Measurements from ENCODE around the gene EFCC1. TPM values are rescaled to one million over a fixed set of nuclear protein-coding genes. Genes with fewer than 3 reads are reported as not detected.

Gene EFCC1
- total and polyA plus RNA-seq, 2 of the 8 experiments (the other 6 are each of a cell fraction or from before 2014, with no cell fraction given) = 0.14 to 0.37 TPM

DNA sequence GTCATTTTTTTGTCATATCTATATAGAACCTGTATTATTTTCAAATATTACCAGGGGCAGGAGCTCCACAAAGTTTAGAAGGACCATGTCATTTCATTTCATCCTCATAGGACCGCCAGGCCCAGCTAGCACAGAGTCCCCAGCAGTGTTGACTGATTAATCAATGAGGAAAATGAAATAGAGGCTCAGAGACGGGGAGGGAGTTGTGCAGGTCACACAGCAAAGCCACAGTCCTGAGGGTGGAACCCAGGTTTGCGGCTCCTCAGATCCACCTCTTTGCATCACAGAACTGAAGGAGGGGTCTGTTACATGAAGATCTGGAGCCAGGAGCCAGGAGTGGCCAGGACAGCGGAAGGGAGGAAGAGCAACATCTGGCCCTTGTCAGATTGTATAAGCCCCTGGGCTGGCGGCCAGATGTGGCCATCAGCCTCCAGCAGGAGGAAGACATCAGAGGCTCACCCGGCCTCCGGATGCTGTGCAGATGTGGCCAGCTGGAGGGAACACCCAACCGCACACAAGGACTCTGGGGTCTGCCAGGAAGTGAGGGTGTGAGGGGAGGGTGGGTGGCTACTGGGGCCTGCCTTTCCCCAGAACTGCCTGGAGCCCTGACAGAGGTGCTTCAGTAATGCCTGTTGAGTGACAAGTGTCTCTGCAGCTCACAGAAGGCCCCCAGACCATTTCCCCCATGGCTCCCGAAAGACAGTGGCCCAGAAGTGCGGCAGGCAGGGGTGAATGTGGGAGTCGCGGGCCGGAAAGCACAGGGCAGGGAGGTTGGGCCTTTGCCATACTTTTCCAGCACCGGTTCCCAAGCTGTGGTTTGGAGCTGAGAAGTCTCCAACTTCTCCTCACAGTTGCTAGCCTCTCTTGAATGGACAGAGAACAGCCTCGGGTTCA is 21.3 kb downstream of the EFCC1 start:
- H3K9me3 ChIP-seq (ENCODE audit: insufficient read depth in 2 of 2, low read depth in 1 of 2, low read length in 1 of 2) = no peaks in the 10 kb centered on the region
- H2BK12ac ChIP-seq (ENCODE audit: low read depth, low read length) = no peak overlapping the region
- H3K27me3 ChIP-seq (replicated peaks in 1 of 4; ENCODE audit: control insufficient read depth in 3 of 4, extremely low read depth in 1 of 4, insufficient read depth in 3 of 4, low read length in 3 of 4) = peaks cover 5 to 21% (median 17%) of the 10 kb centered on the region in 4 experiments
- H3K18ac ChIP-seq (ENCODE audit: extremely low read depth, low read length) = no peak overlapping the region
- no peak overlapping the region for H2BK20ac ChIP-seq (ENCODE audit: low read length)
- no peak overlapping the region for H4K91ac ChIP-seq (replicated peaks; ENCODE audit: insufficient read length, low read length)
- no peak overlapping the region for H2BK5ac ChIP-seq (ENCODE audit: low read depth, low read length)
- H3K9ac ChIP-seq (replicated peaks in 1 of 4; ENCODE audit: extremely low read depth in 1 of 4, low read depth in 3 of 4, low read length in 3 of 4) = no peak overlapping the region
- ChIA-PET POLR2A (ENCODE audit: partially characterized antibody) (interaction anchor here (0.8 to 1.7 kb wide), 4 partner anchors 12 to 342 kb away, joined by 3 to 7 read pairs (median 4); no protein-coding TSS in a partner anchor), CTCF (ENCODE audit: partially characterized antibody) (interaction anchor here (1.0 to 10.0 kb wide), 10 partner anchors 9 to 223 kb away, joined by 3 to 58 read pairs (median 4); no protein-coding TSS in a partner anchor)
- H3K23ac ChIP-seq (ENCODE audit: insufficient read length) = no peak overlapping the region
- H4K20me1 ChIP-seq (replicated peaks in 1 of 2; ENCODE audit: control insufficient read depth in 1 of 2, insufficient read depth in 2 of 2, low read length in 2 of 2) = no peaks in the 10 kb centered on the region
- no peak overlapping the region for H4K5ac ChIP-seq (ENCODE audit: insufficient read length, low read depth, low read length)
- DNase-seq (ENCODE audit: low read depth in 1 of 2, low spot score in 2 of 2) = no peak
- H3K4me3 ChIP-seq (ENCODE audit: extremely low read depth in 1 of 4, insufficient read depth in 2 of 4, low read depth in 3 of 4, low read length in 4 of 4) = no peak overlapping the region
- H2BK15ac ChIP-seq (ENCODE audit: low read length) = no peak overlapping the region
- H3K4me2 ChIP-seq (ENCODE audit: insufficient read depth in 1 of 2, low read depth in 2 of 2, low read length in 2 of 2) = no peak overlapping the region
- no peaks in the 10 kb centered on the region; the same call in 1 of the 2 replicates for H3K23me2 ChIP-seq (ENCODE audit: low read depth, low read length)
- H3K56ac ChIP-seq (replicated peaks; ENCODE audit: insufficient read length, low read depth, low read length) = no peak overlapping the region
- WGBS, 2 experiments (ENCODE audit: extremely low coverage in 1 of 2, insufficient coverage in 1 of 2, insufficient read length in 1 of 2, insufficient replicate concordance in 2 of 2, low coverage in 1 of 2, low lambda C conversion rate in 2 of 2, missing lambda C conversion rate in 1 of 2) = 86% methylated on average over 15 of the region's 15 CpGs; no CpG with 5 or more reads in 1 of the 2 experiments
- no peaks in the 10 kb centered on the region for H3K36me3 ChIP-seq (ENCODE audit: control insufficient read depth in 2 of 4, insufficient read depth in 4 of 4, low read length in 3 of 4)
- no peaks in the 10 kb centered on the region for H3K79me2 ChIP-seq (ENCODE audit: control insufficient read depth in 1 of 2, insufficient read depth in 2 of 2, low read length in 2 of 2)
- H4K8ac ChIP-seq (ENCODE audit: extremely low read depth, insufficient read depth, low read length) = no peak overlapping the region
- no peaks in the 10 kb centered on the region for H3K79me1 ChIP-seq (ENCODE audit: low read depth, low read length)
- H3K4me1 ChIP-seq (replicated peaks in 1 of 4; ENCODE audit: control insufficient read depth in 3 of 4, insufficient read depth in 4 of 4, low read length in 3 of 4) = peaks cover 0 to 4% (median 0%) of the 10 kb centered on the region in 4 experiments; a peak in 3 of 7 replicates
- no peak overlapping the region for H3K14ac ChIP-seq (ENCODE audit: insufficient read length)
- FAIRE-seq = no peak
- H2BK120ac ChIP-seq (replicated peaks; ENCODE audit: low read depth, low read length) = no peak overlapping the region
- H3K4ac ChIP-seq (replicated peaks; ENCODE audit: insufficient read length, low read depth, low read length) = no peak overlapping the region
- no peak overlapping the region for H3K27ac ChIP-seq (ENCODE audit: low read depth, low read length)
- H2AFZ ChIP-seq (ENCODE audit: low read length) = no peak overlapping the region
- no peak overlapping the region for H2AK5ac ChIP-seq (ENCODE audit: low read depth, low read length)
- TF ChIP-seq HDAC2 (IDR thresholded peaks at IDR 0.05; ENCODE audit: borderline replicate concordance in 1 of 2, low read depth in 2 of 2, low read length in 2 of 2) (no peak), CBX8 (IDR thresholded peaks at IDR 0.05; ENCODE audit: borderline replicate concordance, low read depth, low read length) (no peak), SP1 (IDR thresholded peaks at IDR 0.05; ENCODE audit: low read depth, low read length) (no peak), GABPA (IDR thresholded peaks at IDR 0.05; ENCODE audit: borderline replicate concordance, insufficient read depth, low read length) (no peak), SIRT6 (IDR thresholded peaks at IDR 0.05; ENCODE audit: low read length) (no peak), CBX5 (IDR thresholded peaks at IDR 0.05; ENCODE audit: low read depth, low read length) (no peak), SIX5 (IDR thresholded peaks at IDR 0.05; ENCODE audit: low read depth, low read length) (no peak), CTBP2 (IDR thresholded peaks at IDR 0.05; ENCODE audit: borderline replicate concordance, insufficient read depth, insufficient read length, low read length) (no peak), EZH2 (IDR thresholded peaks at IDR 0.05; ENCODE audit: low read depth, low read length, severe bottlenecking) (no peak)
